ENCODE data around the gene CARNS1.
A peak's percentile ranks its signal among the peaks of the same experiment; 100 is the strongest.

CARNS1 gene

DNA sequence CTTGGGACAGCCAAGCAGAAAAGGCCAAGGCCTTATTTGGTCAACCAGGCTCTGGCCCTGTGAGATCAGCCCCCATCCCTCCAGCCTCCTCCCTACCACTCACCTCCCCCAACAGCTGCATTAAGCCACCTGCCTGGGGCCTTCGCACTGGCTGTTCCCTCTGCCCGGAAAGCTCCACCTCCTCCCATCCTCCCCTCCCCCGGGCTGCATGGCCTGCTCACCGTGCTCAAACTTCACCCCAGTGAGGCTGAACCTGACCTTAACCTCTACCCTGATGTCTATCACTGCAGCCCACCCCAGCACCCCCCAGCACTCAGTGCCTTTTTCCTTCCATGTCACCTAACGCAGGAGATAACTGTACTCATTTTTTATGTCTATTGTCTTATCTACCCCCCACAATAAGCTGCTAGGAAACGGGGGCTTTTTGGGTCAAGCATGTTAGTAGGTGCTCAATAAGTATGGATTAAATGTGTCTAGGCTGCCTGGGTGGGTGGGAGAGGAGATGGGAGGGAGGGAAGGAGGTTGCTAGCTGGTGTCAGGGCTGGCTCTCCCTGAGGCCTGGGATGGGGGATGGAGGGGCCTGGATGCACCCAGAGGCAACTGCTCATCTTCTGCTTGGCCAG is 21.1 kb downstream of the CARNS1 start:
- H3K9me3 ChIP-seq (ENCODE audit: insufficient read depth, low read depth, low read length): no peaks in the 10 kb centered on the region
- H3K4me3 ChIP-seq (ENCODE audit: low read length): no peak overlapping the region
- H3K9ac ChIP-seq (ENCODE audit: low read depth, low read length): peak overlapping the region; percentile 71; the same call in 1 of the 2 replicates
- peaks cover 40% of the 10 kb centered on the region for H3K36me3 ChIP-seq (ENCODE audit: insufficient read depth, low read depth, low read length)
- H3K4me1 ChIP-seq (ENCODE audit: insufficient read depth, low read length): peaks cover 4% of the 10 kb centered on the region
- no peaks in the 10 kb centered on the region for H3K27me3 ChIP-seq (ENCODE audit: insufficient read depth, low read length)
- peak overlapping the region; percentile 88 for H3K27ac ChIP-seq (ENCODE audit: low read length)

DNA sequence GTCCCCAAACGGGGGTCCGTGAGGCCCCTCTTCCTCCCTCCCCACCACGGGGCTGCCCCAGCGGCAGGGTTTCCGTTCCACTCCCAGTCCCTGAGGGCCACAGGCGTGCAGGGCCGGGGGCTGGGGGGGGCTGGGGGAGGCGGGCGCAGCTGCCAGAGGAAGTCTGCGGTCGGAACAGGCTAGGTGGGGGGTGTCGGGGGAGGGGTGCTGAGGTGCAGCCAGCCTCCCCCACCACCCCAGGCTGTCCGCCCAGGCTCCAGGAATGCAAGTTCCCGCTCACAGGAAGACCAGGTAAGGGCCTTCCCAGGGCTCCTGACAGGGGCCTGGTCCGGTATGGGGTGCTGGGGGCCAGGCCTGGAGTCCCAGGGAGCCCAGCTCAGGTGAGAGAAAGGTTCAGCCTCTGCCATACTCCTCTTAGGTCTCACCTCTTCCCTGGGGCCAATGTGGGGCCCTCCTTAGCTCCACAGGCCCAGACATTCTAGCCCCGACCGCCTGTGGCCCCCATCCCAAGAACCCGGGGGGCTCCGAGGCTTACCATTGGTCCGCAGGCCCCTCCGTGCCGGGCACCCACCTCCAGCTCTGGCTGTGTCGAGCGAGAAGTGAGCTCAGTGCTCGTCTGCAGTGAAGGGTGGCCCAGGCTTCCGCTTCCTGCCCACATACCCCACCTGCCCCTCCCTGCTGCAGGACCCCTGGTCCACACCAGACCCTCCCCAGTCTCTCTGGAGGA is 21.8 kb downstream of the CARNS1 start, which contains the start of gene PTPRCAP:
Gene PTPRCAP, minus strand, starts transcription at position 601 of the 727 bp plus-strand sequence. Its CDS starts 63 bp downstream, at position 538.
- Histone ChIP-seq H3K27ac (ENCODE audit: low read length) (peak within 1 kb of the TSS; percentile 88), H3K4me3 (ENCODE audit: low read length) (no peak within 1 kb of the TSS), H3K36me3 (ENCODE audit: insufficient read depth, low read depth, low read length) (peaks cover 39% of the 10 kb centered on the region), H3K4me1 (ENCODE audit: insufficient read depth, low read length) (peaks cover 4% of the 10 kb centered on the region), H3K9ac (ENCODE audit: low read depth, low read length) (peak within 1 kb of the TSS; percentile 71; the same call in 1 of the 2 replicates), H3K9me3 (ENCODE audit: insufficient read depth, low read depth, low read length) (no peaks in the 10 kb centered on the region), H3K27me3 (ENCODE audit: insufficient read depth, low read length) (no peaks in the 10 kb centered on the region)

DNA sequence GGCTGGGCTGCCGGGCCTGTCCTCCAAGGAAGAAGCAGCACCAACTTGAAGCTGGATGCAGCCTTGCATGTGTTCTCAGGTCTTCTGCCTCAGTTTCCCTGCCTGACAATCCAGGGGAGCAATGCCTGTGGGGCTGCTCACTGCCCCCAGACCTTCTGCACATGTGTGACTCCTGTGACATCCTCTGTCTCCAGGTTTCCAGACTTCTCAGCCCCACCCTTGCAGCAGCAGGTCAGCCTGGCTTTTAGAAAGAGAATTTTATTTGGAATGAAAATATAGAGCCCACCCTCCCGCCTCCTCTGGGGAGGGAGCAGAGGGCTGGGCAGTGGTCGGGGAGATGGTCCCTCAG is 22.3 kb downstream of the CARNS1 start:
- no peaks in the 10 kb centered on the region for H3K27me3 ChIP-seq (ENCODE audit: insufficient read depth, low read length)
- H3K4me1 ChIP-seq (ENCODE audit: insufficient read depth, low read length): peaks cover 4% of the 10 kb centered on the region
- H3K9me3 ChIP-seq (ENCODE audit: insufficient read depth, low read depth, low read length): no peaks in the 10 kb centered on the region
- H3K9ac ChIP-seq (ENCODE audit: low read depth, low read length): peak overlapping the region; percentile 66; the same call in 1 of the 2 replicates
- no peak overlapping the region for H3K4me3 ChIP-seq (ENCODE audit: low read length)
- H3K36me3 ChIP-seq (ENCODE audit: insufficient read depth, low read depth, low read length): peaks cover 34% of the 10 kb centered on the region
- H3K27ac ChIP-seq (ENCODE audit: low read length): no peak overlapping the region

DNA sequence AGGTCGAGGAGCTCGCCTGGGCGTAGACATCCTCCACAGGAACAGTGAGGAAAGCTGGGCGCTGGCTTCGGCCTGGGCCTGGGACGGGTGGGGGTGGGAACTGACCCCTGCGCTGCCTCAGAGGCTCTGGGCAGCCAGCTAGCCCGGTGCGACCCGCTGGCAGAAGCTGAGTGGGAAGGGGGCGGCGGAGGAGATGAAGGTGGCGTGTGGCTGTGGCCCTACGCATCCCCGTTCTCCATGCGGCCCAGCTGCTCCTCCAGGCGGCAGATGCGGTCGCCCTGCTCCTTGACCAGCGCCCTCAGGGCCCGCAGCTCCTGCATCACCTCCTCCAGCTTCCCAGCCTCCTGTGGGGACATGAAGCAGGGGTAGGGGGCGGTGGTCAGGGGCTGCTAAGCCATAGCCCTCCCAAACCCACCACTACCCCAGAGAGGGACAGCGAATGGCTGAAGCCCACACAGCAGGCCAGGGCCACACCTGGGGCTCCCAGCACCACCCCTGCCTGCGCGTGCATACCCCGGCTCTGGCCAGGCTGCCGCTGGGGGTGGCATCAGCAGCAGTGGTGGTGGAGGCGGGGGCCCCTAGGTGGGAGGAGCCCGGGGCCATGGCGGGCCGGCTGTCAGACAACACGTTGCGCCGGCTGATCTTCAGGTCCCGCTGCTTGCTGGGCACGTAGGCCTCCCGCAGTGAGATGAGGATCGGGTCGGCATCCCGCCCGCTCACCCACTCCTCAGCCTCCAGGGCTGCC is 22.9 kb downstream of the CARNS1 start:
- Histone ChIP-seq H3K27ac (ENCODE audit: low read length) (no peak overlapping the region), H3K36me3 (ENCODE audit: insufficient read depth, low read depth, low read length) (peaks cover 31% of the 10 kb centered on the region), H3K4me1 (ENCODE audit: insufficient read depth, low read length) (peaks cover 4% of the 10 kb centered on the region), H3K9ac (ENCODE audit: low read depth, low read length) (no peak overlapping the region), H3K27me3 (ENCODE audit: insufficient read depth, low read length) (no peaks in the 10 kb centered on the region), H3K9me3 (ENCODE audit: insufficient read depth, low read depth, low read length) (no peaks in the 10 kb centered on the region), H3K4me3 (ENCODE audit: low read length) (no peak overlapping the region)

DNA sequence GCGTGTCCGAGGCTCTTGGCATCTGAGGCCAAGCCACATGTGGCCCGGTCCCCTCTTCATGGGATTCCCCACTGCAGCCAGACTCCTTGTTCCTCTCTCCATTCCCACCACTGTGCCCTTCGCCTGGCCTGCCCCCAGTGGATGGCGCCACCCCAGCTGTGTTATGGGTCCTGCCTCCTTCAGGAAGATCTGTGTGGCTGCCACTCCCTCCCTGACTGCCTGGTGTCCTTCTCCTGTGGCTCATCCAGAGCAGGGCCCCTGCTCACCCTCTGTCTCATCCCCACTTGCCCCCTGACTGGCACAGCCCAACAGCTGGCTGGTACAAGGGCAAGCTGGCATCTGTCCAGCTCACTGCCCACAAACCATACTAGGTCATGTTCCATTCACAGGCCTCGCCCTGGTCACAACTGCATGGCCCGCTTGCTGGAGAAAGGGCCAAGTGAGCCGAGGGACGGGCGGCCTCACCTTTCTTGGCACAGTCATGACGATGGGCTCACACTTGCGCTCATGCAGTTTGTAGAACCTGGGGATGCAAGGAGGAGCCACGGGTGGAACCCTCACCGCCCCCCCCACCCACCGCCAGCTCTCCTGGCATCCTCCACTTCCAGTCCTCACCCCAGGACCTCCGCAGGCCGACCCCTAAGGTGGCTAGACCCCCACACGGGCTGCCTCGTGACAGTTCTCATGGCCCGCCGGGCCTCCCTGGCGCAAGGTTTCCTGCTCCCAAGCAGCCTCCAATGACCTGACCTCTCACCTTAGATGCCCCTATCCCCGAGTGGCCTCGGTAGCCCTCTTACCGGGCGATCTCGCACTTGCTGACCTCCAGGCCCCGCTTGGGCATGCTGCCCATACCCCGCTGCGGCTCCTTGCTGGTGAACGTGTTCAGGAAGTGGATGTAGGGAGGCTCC is 24.1 kb downstream of the CARNS1 start:
- Histone ChIP-seq H3K9me3 (ENCODE audit: insufficient read depth, low read depth, low read length) (no peaks in the 10 kb centered on the region), H3K4me3 (ENCODE audit: low read length) (no peak overlapping the region), H3K27me3 (ENCODE audit: insufficient read depth, low read length) (no peaks in the 10 kb centered on the region), H3K36me3 (ENCODE audit: insufficient read depth, low read depth, low read length) (peaks cover 19% of the 10 kb centered on the region), H3K9ac (ENCODE audit: low read depth, low read length) (no peak overlapping the region), H3K4me1 (ENCODE audit: insufficient read depth, low read length) (peaks cover 4% of the 10 kb centered on the region), H3K27ac (ENCODE audit: low read length) (no peak overlapping the region)

DNA sequence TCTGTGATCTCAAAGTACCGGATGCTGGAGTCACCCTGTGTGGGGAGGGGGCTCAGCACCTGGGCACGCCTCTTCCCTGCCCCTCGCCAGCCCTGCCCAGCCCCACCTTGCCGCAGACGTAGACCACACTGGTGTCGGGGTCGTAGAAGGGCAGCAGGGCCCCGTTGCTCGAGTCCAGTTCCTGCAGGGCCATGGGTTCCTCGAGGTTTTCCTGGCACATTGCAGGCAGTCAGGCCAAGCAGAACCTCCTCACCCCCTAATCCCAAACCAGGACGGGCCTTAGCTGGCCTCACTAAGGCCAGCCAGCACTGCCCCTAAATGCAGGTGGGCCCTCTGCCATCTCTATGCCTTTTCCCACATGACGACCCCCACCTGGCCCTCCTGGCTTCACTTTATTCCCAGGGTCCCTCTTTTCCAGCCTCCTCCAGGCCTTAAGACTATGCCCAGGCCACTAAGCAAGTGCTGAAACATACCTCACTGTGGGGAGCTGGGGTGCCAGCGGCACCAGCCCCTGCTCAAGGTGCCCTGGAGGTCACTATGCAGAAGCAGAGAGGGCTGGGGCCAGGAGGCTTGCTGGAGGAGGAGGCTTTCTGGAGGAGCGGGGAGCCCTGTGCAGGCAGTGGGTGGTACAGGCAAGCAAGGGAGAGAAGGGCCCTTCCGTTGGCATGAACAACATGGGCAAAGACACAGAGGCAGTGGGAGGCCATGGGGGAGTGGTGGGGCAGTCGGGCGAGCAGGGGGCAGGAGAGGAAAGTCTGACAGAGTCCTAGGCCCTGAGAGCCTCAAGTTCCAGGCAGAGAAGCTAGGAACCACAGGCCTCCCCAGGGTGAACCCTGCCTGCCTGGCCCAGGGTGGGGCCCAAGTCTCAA is 25.0 kb downstream of the CARNS1 start:
- H3K4me3 ChIP-seq (ENCODE audit: low read length): no peak overlapping the region
- no peak overlapping the region for H3K27ac ChIP-seq (ENCODE audit: low read length)
- no peaks in the 10 kb centered on the region for H3K9me3 ChIP-seq (ENCODE audit: insufficient read depth, low read depth, low read length)
- H3K27me3 ChIP-seq (ENCODE audit: insufficient read depth, low read length): no peaks in the 10 kb centered on the region
- H3K36me3 ChIP-seq (ENCODE audit: insufficient read depth, low read depth, low read length): peaks cover 17% of the 10 kb centered on the region
- no peak overlapping the region for H3K9ac ChIP-seq (ENCODE audit: low read depth, low read length)
- H3K4me1 ChIP-seq (ENCODE audit: insufficient read depth, low read length): peaks cover 4% of the 10 kb centered on the region

DNA sequence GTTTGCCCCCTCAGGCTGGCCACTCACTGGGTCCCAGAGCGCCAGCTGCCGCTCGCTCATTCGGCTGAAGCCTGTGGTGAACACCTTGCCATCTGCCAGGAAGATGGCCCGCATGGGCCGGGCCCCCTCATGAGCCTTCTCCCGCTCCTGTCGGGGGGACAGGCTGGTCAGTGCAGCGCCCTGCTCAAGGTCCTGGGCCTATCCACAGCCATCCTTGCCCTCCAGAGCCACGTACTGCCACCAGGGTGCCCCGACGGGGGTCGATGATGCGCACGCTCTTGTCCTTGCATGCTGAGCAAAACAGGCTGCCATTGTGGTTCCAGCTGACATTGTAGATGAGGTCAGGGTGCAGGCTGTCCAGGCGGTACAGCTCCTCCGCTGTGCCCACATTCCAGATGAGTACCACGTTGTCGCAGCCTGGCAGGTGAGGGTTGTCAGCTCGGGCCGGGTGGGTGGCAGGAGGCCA is 25.7 kb downstream of the CARNS1 start:
- no peak overlapping the region for H3K4me3 ChIP-seq (ENCODE audit: low read length)
- peaks cover 4% of the 10 kb centered on the region for H3K4me1 ChIP-seq (ENCODE audit: insufficient read depth, low read length)
- no peaks in the 10 kb centered on the region for H3K27me3 ChIP-seq (ENCODE audit: insufficient read depth, low read length)
- H3K9ac ChIP-seq (ENCODE audit: low read depth, low read length): no peak overlapping the region
- H3K36me3 ChIP-seq (ENCODE audit: insufficient read depth, low read depth, low read length): peaks cover 17% of the 10 kb centered on the region
- H3K27ac ChIP-seq (ENCODE audit: low read length): no peak overlapping the region
- H3K9me3 ChIP-seq (ENCODE audit: insufficient read depth, low read depth, low read length): no peaks in the 10 kb centered on the region

DNA sequence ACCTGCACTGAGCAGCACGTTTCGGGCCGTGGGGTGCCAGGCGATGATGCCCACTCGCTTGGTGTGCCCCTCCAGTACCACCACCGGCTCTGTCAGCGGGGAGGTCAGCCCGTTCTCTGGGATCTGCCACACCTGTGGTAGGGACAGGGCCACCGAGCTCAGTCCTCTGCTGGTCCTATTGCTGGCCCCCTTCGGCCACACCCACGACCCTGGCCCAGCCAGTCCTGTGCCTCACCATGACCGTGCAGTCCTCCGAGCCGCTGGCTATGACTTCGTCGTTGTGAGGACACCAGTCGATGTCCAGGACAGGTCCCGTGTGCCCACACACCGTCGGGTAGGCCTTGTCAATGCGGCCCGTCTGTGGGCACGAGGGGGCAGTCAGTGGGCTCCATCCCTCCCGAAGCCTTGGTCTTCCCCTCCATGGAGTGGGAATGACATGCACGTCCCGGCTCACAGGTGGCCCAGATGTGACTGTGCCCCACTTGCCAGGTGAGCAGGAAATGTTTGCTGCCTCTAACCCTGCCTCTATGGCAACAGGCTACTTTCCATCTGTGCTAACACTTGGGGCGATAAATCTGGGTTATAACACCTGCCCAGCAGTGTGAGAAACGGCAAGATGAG is 26.4 kb downstream of the CARNS1 start:
- Histone ChIP-seq H3K4me3 (ENCODE audit: low read length) (no peak overlapping the region), H3K4me1 (ENCODE audit: insufficient read depth, low read length) (no peaks in the 10 kb centered on the region; the same call in 1 of the 2 replicates), H3K27me3 (ENCODE audit: insufficient read depth, low read length) (no peaks in the 10 kb centered on the region), H3K27ac (ENCODE audit: low read length) (no peak overlapping the region), H3K9me3 (ENCODE audit: insufficient read depth, low read depth, low read length) (no peaks in the 10 kb centered on the region), H3K36me3 (ENCODE audit: insufficient read depth, low read depth, low read length) (peaks cover 17% of the 10 kb centered on the region), H3K9ac (ENCODE audit: low read depth, low read length) (no peak overlapping the region)

DNA sequence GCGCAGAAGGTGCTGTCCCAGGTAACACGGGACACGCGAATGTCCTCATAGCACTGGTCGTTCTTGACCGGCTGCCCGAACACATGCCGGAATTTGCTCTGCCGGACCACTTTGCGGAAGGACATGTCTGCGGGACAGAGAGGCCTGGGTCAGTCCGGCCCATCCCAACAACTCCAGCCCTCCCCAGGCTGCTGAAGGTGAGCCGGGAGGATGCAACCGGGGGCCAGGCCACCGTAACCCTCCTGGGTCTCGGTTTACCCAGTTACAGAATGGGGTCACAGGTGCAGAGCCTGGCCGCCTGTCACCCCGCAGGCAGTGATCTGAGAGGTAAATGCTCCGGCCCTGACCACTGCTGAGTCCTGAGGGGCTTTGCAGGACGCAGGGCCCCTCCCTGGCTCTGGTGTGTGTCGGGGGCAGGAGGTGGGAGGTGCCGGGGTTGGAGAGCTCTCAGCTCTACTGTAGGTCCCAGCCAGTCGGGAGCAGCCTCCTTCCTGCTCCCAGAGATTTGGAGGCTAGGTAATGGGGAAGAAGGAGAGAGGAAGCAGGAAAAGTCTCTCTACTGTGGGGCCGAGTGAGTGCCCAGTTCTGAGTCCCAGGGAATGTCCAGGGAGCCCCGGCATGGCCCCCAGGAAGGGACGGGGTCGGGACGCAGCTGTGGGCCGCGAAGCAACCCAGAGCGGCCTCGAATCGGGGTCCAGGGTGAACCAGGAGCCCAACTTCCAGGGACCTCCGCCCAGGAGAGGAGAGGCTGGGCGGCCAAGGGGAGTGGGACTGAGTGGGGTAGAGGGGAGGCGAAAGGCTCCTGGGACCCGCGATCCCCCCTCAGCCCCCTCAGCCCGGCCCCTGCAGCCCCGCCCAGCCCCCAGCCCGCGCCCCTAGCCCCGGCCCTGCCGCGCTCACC is 27.3 kb downstream of the CARNS1 start:
- Histone ChIP-seq H3K27me3 (ENCODE audit: insufficient read depth, low read length) (no peaks in the 10 kb centered on the region), H3K4me3 (ENCODE audit: low read length) (peak overlapping the region; percentile 83), H3K27ac (ENCODE audit: low read length) (peak overlapping the region; percentile 62), H3K4me1 (ENCODE audit: insufficient read depth, low read length) (no peaks in the 10 kb centered on the region), H3K9ac (ENCODE audit: low read depth, low read length) (peak overlapping the region; percentile 83), H3K9me3 (ENCODE audit: insufficient read depth, low read depth, low read length) (no peaks in the 10 kb centered on the region), H3K36me3 (ENCODE audit: insufficient read depth, low read depth, low read length) (peaks cover 13% of the 10 kb centered on the region)
